Measurements from ENCODE around the gene TGFB1I1. TPM values are rescaled to one million over a fixed set of nuclear protein-coding genes. Genes with fewer than 3 reads are reported as not detected.
A peak's percentile ranks its signal among the peaks of the same experiment; 100 is the strongest.

Gene TGFB1I1
- total and polyA plus RNA-seq, 7 experiments from 2014 or later = 0.29 to 1.5 (median 0.49) TPM

- Mint-ChIP-seq H3K4me1 (peaks cover 0 to 19% (median 5%) of the 10 kb centered on the region in 7 donors), H3K4me3 (no peak overlapping the region), H3K27ac (peak overlapping the region in 1 of 9 donors; percentile 32), H3K9me3 (no peaks in the 10 kb centered on the region), H3K36me3 (peaks cover 6 to 56% (median 14%) of the 10 kb centered on the region in 5 donors), H3K27me3 (no peaks in the 10 kb centered on the region)
- ChIA-PET POLR2A (interaction anchor here (1.6 kb wide), 1 partner anchor 8 kb away, joined by 8 read pairs; no protein-coding TSS in a partner anchor), CTCF (no interaction called here)
- ATAC-seq (no peak), DNase-seq (no peak)
- intact Hi-C loops (cut with micrococcal nuclease) = no loop called here
- H3K4me3 ChIP-seq (ENCODE audit: low read length) = no peak overlapping the region
- H3K27ac ChIP-seq (ENCODE audit: low read depth, low read length) = no peak overlapping the region
- no peaks in the 10 kb centered on the region for H3K27me3 ChIP-seq (ENCODE audit: control insufficient read depth in 2 of 2, insufficient read depth in 2 of 2, low read length in 2 of 2)
- peaks cover 0 to 84% (median 17%) of the 10 kb centered on the region in 3 experiments for H3K36me3 ChIP-seq (ENCODE audit: control insufficient read depth in 2 of 3, insufficient read depth in 3 of 3, low read length in 3 of 3)
- H3K4me1 ChIP-seq (ENCODE audit: control insufficient read depth in 2 of 2, insufficient read depth in 2 of 2, low read length in 2 of 2) = no peaks in the 10 kb centered on the region
- H3K9me3 ChIP-seq (ENCODE audit: control insufficient read depth in 2 of 3, low read length in 3 of 3) = no peaks in the 10 kb centered on the region
Observed at GRCh38 chr16:31496670-31497069, 24.7 kb downstream of the TGFB1I1 start.

DNA sequence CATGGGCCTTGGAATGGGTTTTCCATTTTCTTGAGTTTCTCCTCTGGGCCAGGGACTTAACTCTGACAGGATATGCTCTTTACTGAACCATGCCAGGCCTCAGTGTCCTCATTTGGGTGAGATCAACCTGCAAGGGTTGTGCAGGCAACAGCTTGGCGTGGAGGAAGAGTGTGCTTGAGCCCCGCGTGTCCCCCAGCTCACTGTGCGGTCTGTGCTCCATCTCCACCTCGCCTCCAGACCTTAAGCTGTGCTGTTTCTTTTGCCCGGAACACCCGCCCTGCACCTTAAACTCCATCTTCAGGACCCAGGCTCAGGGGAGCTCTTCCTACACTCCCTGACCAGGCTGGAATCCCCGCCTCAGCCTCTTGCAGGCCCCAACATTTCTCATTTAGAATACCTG, 26.5 kb downstream of the TGFB1I1 start:
- no peaks in the 10 kb centered on the region for H3K27me3 Mint-ChIP-seq
- intact Hi-C loops (cut with micrococcal nuclease) = no loop called here
- no peak overlapping the region for H3K27ac ChIP-seq (ENCODE audit: low read depth, low read length)
- no peak overlapping the region for H3K27ac Mint-ChIP-seq
- ChIA-PET CTCF (interaction anchor here (1.2 kb wide), 1 partner anchor 371 kb away, joined by 3 read pairs; no protein-coding TSS in a partner anchor), POLR2A (interaction anchor here (4.7 kb wide), 1 partner anchor 10 kb away, joined by 15 read pairs; no protein-coding TSS in a partner anchor)
- H3K4me1 ChIP-seq (ENCODE audit: control insufficient read depth in 2 of 2, insufficient read depth in 2 of 2, low read length in 2 of 2) = no peaks in the 10 kb centered on the region
- DNase-seq = no peak
- no peaks in the 10 kb centered on the region for H3K9me3 ChIP-seq (ENCODE audit: control insufficient read depth in 2 of 3, low read length in 3 of 3)
- peaks cover 0 to 2% (median 0%) of the 10 kb centered on the region in 11 donors for H3K9me3 Mint-ChIP-seq
- no peak overlapping the region for H3K4me3 ChIP-seq (ENCODE audit: low read length)
- no peak overlapping the region for H3K4me3 Mint-ChIP-seq
- H3K36me3 ChIP-seq (ENCODE audit: control insufficient read depth in 2 of 3, insufficient read depth in 3 of 3, low read length in 3 of 3) = peaks cover 0 to 67% (median 14%) of the 10 kb centered on the region in 3 experiments
- H3K4me1 Mint-ChIP-seq = peaks cover 0 to 26% (median 6%) of the 10 kb centered on the region in 7 donors
- H3K36me3 Mint-ChIP-seq = peaks cover 0 to 44% (median 9%) of the 10 kb centered on the region in 5 donors
- no peak for ATAC-seq
- no peaks in the 10 kb centered on the region for H3K27me3 ChIP-seq (ENCODE audit: control insufficient read depth in 2 of 2, insufficient read depth in 2 of 2, low read length in 2 of 2)

DNA sequence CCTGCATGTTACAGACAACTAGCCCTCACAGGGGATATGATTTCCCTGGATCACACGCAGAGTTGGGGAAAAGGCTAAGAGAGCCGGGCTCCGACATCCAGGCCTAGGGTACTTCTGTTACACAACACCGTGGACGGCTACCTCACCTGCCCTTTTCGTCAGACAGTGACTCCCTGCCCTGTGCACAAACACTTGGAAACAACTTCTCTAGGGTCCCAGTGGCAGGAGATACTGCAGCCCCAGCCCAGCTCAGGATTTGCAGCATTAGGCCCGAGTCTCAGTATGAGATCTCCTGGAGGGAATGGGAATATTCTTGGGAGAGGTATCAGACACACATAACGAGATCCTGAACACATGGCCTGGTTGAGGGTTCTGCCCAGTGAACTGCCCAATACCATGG, 28.0 kb downstream of the TGFB1I1 start:
- H3K4me3 ChIP-seq (ENCODE audit: low read length) = no peak overlapping the region
- DNase-seq (no peak), ATAC-seq (no peak)
- H3K36me3 ChIP-seq (ENCODE audit: control insufficient read depth in 2 of 3, insufficient read depth in 3 of 3, low read length in 3 of 3) = peaks cover 0 to 53% (median 12%) of the 10 kb centered on the region in 3 experiments
- no peak overlapping the region for H3K27ac Mint-ChIP-seq
- POLR2A ChIA-PET = interaction anchor here (1.1 to 4.7 kb wide), 2 partner anchors 10 to 12 kb away, joined by 4 to 15 read pairs; no protein-coding TSS in a partner anchor
- H3K9me3 Mint-ChIP-seq = peaks cover 0 to 2% (median 0%) of the 10 kb centered on the region in 11 donors
- H3K36me3 Mint-ChIP-seq = peaks cover 0 to 41% (median 9%) of the 10 kb centered on the region in 5 donors
- H3K27me3 ChIP-seq (ENCODE audit: control insufficient read depth in 2 of 2, insufficient read depth in 2 of 2, low read length in 2 of 2) = no peaks in the 10 kb centered on the region
- intact Hi-C loops (cut with micrococcal nuclease) = no loop called here
- H3K4me3 Mint-ChIP-seq = no peak overlapping the region
- peaks cover 7 to 38% (median 12%) of the 10 kb centered on the region in 7 donors for H3K4me1 Mint-ChIP-seq
- no peaks in the 10 kb centered on the region for H3K4me1 ChIP-seq (ENCODE audit: control insufficient read depth in 2 of 2, insufficient read depth in 2 of 2, low read length in 2 of 2)
- no peaks in the 10 kb centered on the region for H3K27me3 Mint-ChIP-seq
- no peaks in the 10 kb centered on the region for H3K9me3 ChIP-seq (ENCODE audit: control insufficient read depth in 2 of 3, low read length in 3 of 3)
- CTCF ChIA-PET = no interaction called here
- H3K27ac ChIP-seq (ENCODE audit: low read depth, low read length) = no peak overlapping the region

DNA sequence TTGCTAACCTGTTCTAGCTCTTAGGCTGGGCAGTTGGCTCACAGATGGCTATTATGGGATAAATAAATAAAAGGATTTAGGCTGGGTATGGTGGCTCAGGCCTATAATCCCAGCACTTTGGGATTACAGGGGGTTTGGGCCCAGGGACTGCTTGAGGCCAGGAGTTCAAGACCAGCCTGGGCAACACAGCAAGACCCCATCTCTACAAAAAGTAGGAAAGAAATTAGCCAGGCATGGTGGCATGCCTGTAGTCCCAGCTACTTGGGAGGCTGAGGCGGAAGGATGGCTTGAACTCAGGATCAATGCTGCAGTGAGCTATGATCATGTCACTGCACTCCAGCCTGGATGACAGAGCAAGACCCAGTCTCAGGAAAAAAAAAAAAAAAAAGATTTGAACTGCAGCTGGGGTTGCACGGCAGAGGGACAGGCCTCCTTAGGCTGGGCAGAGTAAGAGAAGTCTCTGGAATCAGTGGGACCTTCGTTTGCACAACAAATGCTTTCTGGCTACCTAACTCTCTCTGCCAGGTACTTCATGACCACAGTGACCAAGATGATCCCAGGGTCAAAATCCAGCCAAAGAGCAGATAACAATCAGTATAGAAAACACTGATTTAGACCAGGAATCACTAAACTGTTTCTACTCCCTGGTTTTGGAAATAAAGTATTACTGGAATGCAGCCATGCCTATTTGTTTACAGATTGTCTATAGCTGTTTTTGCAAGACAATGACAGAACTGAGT, 29.4 kb downstream of the TGFB1I1 start:
- Histone ChIP-seq H3K27ac (ENCODE audit: low read depth, low read length) (no peak overlapping the region), H3K4me1 (ENCODE audit: control insufficient read depth in 2 of 2, insufficient read depth in 2 of 2, low read length in 2 of 2) (no peaks in the 10 kb centered on the region), H3K9me3 (ENCODE audit: control insufficient read depth in 2 of 3, low read length in 3 of 3) (no peaks in the 10 kb centered on the region), H3K36me3 (ENCODE audit: control insufficient read depth in 2 of 3, insufficient read depth in 3 of 3, low read length in 3 of 3) (peaks cover 0 to 45% (median 12%) of the 10 kb centered on the region in 3 experiments), H3K27me3 (ENCODE audit: control insufficient read depth in 2 of 2, insufficient read depth in 2 of 2, low read length in 2 of 2) (no peaks in the 10 kb centered on the region), H3K4me3 (ENCODE audit: low read length) (no peak overlapping the region)
- H3K4me1 Mint-ChIP-seq = peaks cover 13 to 44% (median 27%) of the 10 kb centered on the region in 7 donors
- CTCF ChIA-PET = interaction anchor here (0.7 to 0.9 kb wide), 2 partner anchors 11 to 13 kb away, joined by 3 to 5 read pairs; no protein-coding TSS in a partner anchor
- no peaks in the 10 kb centered on the region for H3K27me3 Mint-ChIP-seq
- peaks cover 0 to 2% (median 0%) of the 10 kb centered on the region in 11 donors for H3K9me3 Mint-ChIP-seq
- H3K36me3 Mint-ChIP-seq = peaks cover 0 to 29% (median 10%) of the 10 kb centered on the region in 5 donors
- ATAC-seq (no peak), DNase-seq (no peak)
- POLR2A ChIA-PET = interaction anchor here (1.1 to 4.7 kb wide), 2 partner anchors 9 to 13 kb away, joined by 4 to 15 read pairs; no protein-coding TSS in a partner anchor
- H3K4me3 Mint-ChIP-seq = no peak overlapping the region
- intact Hi-C loops (cut with micrococcal nuclease) = no loop called here
- no peak overlapping the region for H3K27ac Mint-ChIP-seq

DNA sequence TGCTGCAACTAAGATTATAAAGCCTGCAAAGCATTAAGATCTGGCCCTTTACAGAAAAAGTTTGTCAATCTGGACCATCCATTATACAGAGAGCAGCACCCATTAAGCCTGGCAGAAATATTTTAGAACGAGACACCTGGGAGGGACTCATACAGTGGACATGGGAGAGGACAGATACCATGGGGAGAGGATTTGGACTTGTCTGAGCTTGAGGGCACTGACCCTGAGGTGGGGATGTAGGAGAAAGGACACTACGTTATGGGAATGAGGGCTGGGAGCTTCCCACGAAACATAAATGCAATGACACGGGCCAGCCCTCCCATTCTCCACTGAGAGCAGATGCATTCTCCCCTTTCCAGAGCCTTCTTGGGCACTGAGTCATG, 30.0 kb downstream of the TGFB1I1 start:
- peaks cover 0 to 29% (median 10%) of the 10 kb centered on the region in 5 donors for H3K36me3 Mint-ChIP-seq
- intact Hi-C loops (cut with micrococcal nuclease) = no loop called here
- peaks cover 0 to 2% (median 0%) of the 10 kb centered on the region in 11 donors for H3K9me3 Mint-ChIP-seq
- ChIA-PET POLR2A (interaction anchor here (4.7 kb wide), 1 partner anchor 14 kb away, joined by 15 read pairs; no protein-coding TSS in a partner anchor), CTCF (interaction anchor here (0.9 kb wide), 1 partner anchor 14 kb away, joined by 3 read pairs; no protein-coding TSS in a partner anchor)
- Histone ChIP-seq H3K27ac (ENCODE audit: low read depth, low read length) (no peak overlapping the region), H3K4me1 (ENCODE audit: control insufficient read depth in 2 of 2, insufficient read depth in 2 of 2, low read length in 2 of 2) (peaks cover 3% of the 10 kb centered on the region in 2 donors), H3K27me3 (ENCODE audit: control insufficient read depth in 2 of 2, insufficient read depth in 2 of 2, low read length in 2 of 2) (no peaks in the 10 kb centered on the region), H3K36me3 (ENCODE audit: control insufficient read depth in 2 of 3, insufficient read depth in 3 of 3, low read length in 3 of 3) (peaks cover 0 to 39% (median 12%) of the 10 kb centered on the region in 3 experiments), H3K9me3 (ENCODE audit: control insufficient read depth in 2 of 3, low read length in 3 of 3) (no peaks in the 10 kb centered on the region), H3K4me3 (ENCODE audit: low read length) (no peak overlapping the region)
- no peaks in the 10 kb centered on the region for H3K27me3 Mint-ChIP-seq
- H3K4me1 Mint-ChIP-seq = peaks cover 15 to 45% (median 31%) of the 10 kb centered on the region in 7 donors
- ATAC-seq (no peak), DNase-seq (no peak)
- H3K27ac Mint-ChIP-seq = no peak overlapping the region
- no peak overlapping the region for H3K4me3 Mint-ChIP-seq

DNA sequence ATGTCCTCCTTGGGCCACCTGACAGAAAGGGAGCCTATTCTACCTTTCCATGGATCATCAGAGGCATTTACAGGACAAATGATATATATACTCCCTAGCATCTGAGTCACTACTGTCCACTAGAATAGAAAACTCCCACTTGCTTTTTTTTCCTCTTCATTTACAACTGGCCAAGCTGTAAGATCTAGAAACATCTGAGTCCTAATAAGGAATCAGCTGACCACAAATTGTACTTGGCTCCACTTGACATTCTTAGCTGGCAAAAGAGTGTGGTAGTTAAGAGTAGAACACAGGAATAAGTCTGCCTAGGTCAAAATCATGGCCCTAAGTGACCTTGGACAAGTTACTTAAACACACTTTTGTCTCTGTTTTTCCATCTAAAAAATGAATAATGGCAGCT, 31.0 kb downstream of the TGFB1I1 start:
- ChIA-PET POLR2A (interaction anchor here (0.7 to 1.7 kb wide), 2 partner anchors 15 to 44 kb away, joined by 3 to 5 read pairs; partner anchors contain the start of gene ARMC5), CTCF (no interaction called here)
- intact Hi-C loops (cut with micrococcal nuclease) = no loop called here
- H3K27me3 ChIP-seq (ENCODE audit: control insufficient read depth in 2 of 2, insufficient read depth in 2 of 2, low read length in 2 of 2) = no peaks in the 10 kb centered on the region
- peaks cover 0 to 2% (median 0%) of the 10 kb centered on the region in 11 donors for H3K9me3 Mint-ChIP-seq
- H3K27me3 Mint-ChIP-seq = no peaks in the 10 kb centered on the region
- H3K4me1 ChIP-seq (ENCODE audit: control insufficient read depth in 2 of 2, insufficient read depth in 2 of 2, low read length in 2 of 2) = peaks cover 10% of the 10 kb centered on the region in 2 donors
- H3K4me3 ChIP-seq (ENCODE audit: low read length) = no peak overlapping the region
- no peak overlapping the region for H3K27ac ChIP-seq (ENCODE audit: low read depth, low read length)
- no peak overlapping the region for H3K4me3 Mint-ChIP-seq
- DNase-seq (no peak), ATAC-seq (no peak)
- peak overlapping the region in 1 of 9 donors; percentile 22 for H3K27ac Mint-ChIP-seq
- H3K9me3 ChIP-seq (ENCODE audit: control insufficient read depth in 2 of 3, low read length in 3 of 3) = no peaks in the 10 kb centered on the region
- peaks cover 18 to 51% (median 38%) of the 10 kb centered on the region in 7 donors for H3K4me1 Mint-ChIP-seq
- peaks cover 0 to 31% (median 10%) of the 10 kb centered on the region in 3 experiments for H3K36me3 ChIP-seq (ENCODE audit: control insufficient read depth in 2 of 3, insufficient read depth in 3 of 3, low read length in 3 of 3)
- peaks cover 0 to 18% (median 3%) of the 10 kb centered on the region in 5 donors for H3K36me3 Mint-ChIP-seq
